ENCODE results near the gene SNTA1. TPM values are rescaled to one million over a fixed set of nuclear protein-coding genes. Genes with fewer than 3 reads are reported as not detected.
A peak's percentile ranks its signal among the peaks of the same experiment; 100 is the strongest.

The SNTA1 gene
- total and polyA plus RNA-seq, 2 donors (not counting 1 experiment from before 2014, with no cell fraction given): 17.2 to 46.6 TPM

DNA sequence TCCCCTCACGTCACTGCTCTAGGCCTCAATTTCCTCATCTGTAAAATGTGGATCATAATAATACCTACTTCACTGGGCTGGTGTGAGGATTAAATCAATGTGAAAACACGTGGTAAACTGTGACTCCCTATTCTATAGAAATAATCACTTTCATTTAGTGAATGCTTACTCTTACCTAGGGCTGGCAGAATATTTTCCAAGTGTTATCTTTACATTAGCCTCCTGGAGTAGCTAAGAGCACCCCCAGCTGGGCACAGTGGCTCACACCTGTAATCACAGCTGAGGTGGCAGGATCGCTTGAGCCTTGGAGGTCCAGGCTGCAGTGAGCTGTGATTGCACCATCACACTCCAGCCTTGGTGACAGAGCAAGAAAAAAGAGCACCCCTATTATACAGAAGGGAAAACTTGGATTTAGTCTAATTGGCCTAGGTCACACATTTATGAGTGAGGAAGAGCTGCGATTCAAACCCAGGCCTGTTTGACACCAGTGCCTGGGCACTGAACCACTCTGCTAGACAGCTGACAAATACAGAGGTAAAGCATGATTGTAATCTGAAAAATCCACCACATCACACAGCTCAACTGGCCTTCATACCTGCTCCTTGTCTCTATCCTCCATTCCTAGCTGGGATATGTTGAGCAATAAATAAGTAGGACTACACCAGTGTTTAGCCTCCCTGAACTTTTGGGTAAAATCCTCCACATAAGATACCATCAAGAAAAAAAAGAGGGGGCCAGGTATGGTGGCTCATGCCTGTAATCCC lies 1.4 kb upstream of the SNTA1 start:
- H3K9ac ChIP-seq (ENCODE audit: insufficient read depth, low read length): no peak overlapping the region
- no peaks in the 10 kb centered on the region for H3K27me3 ChIP-seq (ENCODE audit: control insufficient read depth, insufficient read depth, low read length)
- H3K4me3 ChIP-seq (replicated peaks in 1 of 4; ENCODE audit: control extremely low read depth in 1 of 4, insufficient read depth in 1 of 4, low read depth in 3 of 4, low read length in 4 of 4): peak overlapping the region in 2 of 4 experiments; percentile 71 to 80
- no peaks in the 10 kb centered on the region for H3K36me3 ChIP-seq (ENCODE audit: control insufficient read depth, insufficient read depth, low read length)
- H3K9me3 ChIP-seq (ENCODE audit: control insufficient read depth, insufficient read depth, low read depth, low read length): no peaks in the 10 kb centered on the region
- no peaks in the 10 kb centered on the region for H3K79me2 ChIP-seq (ENCODE audit: control insufficient read depth, insufficient read depth, low read length)
- H2AFZ ChIP-seq (ENCODE audit: low read length): no peak overlapping the region
- no peaks in the 10 kb centered on the region for H4K20me1 ChIP-seq (ENCODE audit: control insufficient read depth, extremely low read depth, insufficient read depth, low read length)
- H3K4me2 ChIP-seq (ENCODE audit: extremely low read depth, insufficient read depth, low read length): peak overlapping the region; percentile 94
- peaks cover 4% of the 10 kb centered on the region for H3K4me1 ChIP-seq (ENCODE audit: control insufficient read depth, extremely low read depth, insufficient read depth, low read length)
- no peak overlapping the region for H3K27ac ChIP-seq (ENCODE audit: insufficient read depth, low read length)
- TF ChIP-seq, protein P1, sequence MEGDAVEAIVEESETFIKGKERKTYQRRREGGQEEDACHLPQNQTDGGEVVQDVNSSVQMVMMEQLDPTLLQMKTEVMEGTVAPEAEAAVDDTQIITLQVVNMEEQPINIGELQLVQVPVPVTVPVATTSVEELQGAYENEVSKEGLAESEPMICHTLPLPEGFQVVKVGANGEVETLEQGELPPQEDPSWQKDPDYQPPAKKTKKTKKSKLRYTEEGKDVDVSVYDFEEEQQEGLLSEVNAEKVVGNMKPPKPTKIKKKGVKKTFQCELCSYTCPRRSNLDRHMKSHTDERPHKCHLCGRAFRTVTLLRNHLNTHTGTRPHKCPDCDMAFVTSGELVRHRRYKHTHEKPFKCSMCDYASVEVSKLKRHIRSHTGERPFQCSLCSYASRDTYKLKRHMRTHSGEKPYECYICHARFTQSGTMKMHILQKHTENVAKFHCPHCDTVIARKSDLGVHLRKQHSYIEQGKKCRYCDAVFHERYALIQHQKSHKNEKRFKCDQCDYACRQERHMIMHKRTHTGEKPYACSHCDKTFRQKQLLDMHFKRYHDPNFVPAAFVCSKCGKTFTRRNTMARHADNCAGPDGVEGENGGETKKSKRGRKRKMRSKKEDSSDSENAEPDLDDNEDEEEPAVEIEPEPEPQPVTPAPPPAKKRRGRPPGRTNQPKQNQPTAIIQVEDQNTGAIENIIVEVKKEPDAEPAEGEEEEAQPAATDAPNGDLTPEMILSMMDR (conservative IDR thresholded peaks at IDR 0.05 in 1 of 2, IDR thresholded peaks at IDR 0.05 in 1 of 2; ENCODE audit: low read depth in 1 of 2, low read length in 2 of 2): peak in 1 of 2 donors; percentile 38
- TF ChIP-seq EZH2 (IDR thresholded peaks at IDR 0.05; ENCODE audit: low read length, missing control alignments): no peak
- peak in 1 of 2 donors; percentile 29 for DNase-seq (ENCODE audit: low read depth in 2 of 2)

DNA sequence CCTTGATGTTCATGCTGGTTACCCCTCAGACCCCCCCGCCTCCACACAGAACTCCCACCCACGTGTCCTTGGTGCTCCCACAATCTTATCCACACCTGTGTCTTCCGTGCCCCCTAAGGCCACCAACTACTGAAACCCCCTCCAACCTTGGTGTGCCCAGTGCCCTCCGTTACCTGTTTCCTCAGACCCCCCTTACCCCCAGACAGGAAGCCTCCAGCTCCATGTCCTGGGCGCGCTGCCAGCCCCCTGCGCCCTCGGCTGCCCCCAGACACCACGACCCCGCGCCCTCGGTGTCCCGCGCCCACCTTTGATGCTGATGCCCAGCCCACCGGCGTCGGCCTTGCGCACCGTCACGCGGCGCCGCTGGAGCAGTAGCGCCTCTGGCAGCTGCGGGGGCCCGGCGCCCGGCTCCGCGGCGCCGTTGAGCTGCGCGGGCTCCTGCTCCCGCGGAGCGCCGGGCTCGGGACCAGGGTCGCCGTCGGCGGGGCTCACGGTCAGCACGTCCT lies 504 bp downstream of the SNTA1 start:
- peak overlapping the region; percentile 88 for H3K4me2 ChIP-seq (ENCODE audit: extremely low read depth, insufficient read depth, low read length)
- no peaks in the 10 kb centered on the region for H3K36me3 ChIP-seq (ENCODE audit: control insufficient read depth, insufficient read depth, low read length)
- no peak overlapping the region for H2AFZ ChIP-seq (ENCODE audit: low read length)
- no peaks in the 10 kb centered on the region for H4K20me1 ChIP-seq (ENCODE audit: control insufficient read depth, extremely low read depth, insufficient read depth, low read length)
- no peak for DNase-seq (ENCODE audit: low read depth in 2 of 2)
- H3K27me3 ChIP-seq (ENCODE audit: control insufficient read depth, insufficient read depth, low read length): no peaks in the 10 kb centered on the region
- TF ChIP-seq EZH2 (IDR thresholded peaks at IDR 0.05; ENCODE audit: low read length, missing control alignments): no peak
- TF ChIP-seq, protein P1 (conservative IDR thresholded peaks at IDR 0.05 in 1 of 2, IDR thresholded peaks at IDR 0.05 in 1 of 2; ENCODE audit: low read depth in 1 of 2, low read length in 2 of 2): no peak
- peak overlapping the region; percentile 75 for H3K9ac ChIP-seq (ENCODE audit: insufficient read depth, low read length)
- peak overlapping the region; percentile 23 for H3K27ac ChIP-seq (ENCODE audit: insufficient read depth, low read length)
- H3K9me3 ChIP-seq (ENCODE audit: control insufficient read depth, insufficient read depth, low read depth, low read length): no peaks in the 10 kb centered on the region
- peaks cover 4% of the 10 kb centered on the region for H3K4me1 ChIP-seq (ENCODE audit: control insufficient read depth, extremely low read depth, insufficient read depth, low read length)
- H3K4me3 ChIP-seq (replicated peaks in 1 of 4; ENCODE audit: control extremely low read depth in 1 of 4, insufficient read depth in 1 of 4, low read depth in 3 of 4, low read length in 4 of 4): peak overlapping the region; percentile 58 to 71 (median 63)
- no peaks in the 10 kb centered on the region for H3K79me2 ChIP-seq (ENCODE audit: control insufficient read depth, insufficient read depth, low read length)

DNA sequence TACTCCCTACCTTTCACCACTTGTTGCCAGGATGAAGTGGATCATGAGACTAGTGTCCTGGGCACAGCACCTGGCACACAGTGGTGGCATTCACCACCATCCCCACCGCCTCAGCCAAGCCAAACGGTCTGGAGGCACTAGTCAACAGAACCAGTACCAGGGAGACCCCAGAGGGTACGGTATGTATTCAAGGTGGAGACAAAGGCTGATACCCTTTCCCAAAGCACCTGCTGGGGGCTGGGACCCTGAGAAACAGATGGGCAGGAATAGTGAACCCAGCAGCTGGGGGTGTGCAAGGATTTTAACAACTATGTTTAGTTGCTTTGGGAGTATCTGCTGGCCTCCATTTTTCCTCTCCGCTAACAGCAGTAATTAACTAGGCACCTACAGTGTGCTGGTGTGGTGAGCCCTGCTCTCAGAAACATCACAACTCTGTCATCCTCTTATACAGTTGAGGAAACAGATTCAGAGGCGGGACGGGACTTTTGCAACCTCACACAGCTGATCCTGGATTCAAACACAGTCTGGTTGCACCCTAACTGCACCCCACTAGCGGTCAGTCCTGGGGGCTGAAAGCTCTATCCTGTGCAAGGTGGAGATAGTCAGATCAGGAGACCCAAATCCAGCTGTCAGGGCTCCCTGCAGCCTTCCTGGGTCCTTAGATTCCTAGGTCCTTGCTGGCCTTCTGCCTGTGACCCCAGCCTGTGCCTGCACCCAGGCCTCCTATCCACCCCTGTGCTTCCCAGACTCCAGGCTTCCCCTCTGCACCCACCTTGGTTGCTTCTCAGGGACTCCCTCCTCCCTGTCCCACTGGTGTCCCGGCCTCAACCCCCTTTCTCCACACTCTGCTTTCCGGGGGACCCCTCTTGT lies 1.2 kb downstream of the SNTA1 start:
- Histone ChIP-seq H2AFZ (ENCODE audit: low read length) (no peak overlapping the region), H3K9me3 (ENCODE audit: control insufficient read depth, insufficient read depth, low read depth, low read length) (no peaks in the 10 kb centered on the region), H3K36me3 (ENCODE audit: control insufficient read depth, insufficient read depth, low read length) (no peaks in the 10 kb centered on the region), H3K4me1 (ENCODE audit: control insufficient read depth, extremely low read depth, insufficient read depth, low read length) (peaks cover 8% of the 10 kb centered on the region), H3K79me2 (ENCODE audit: control insufficient read depth, insufficient read depth, low read length) (no peaks in the 10 kb centered on the region), H3K9ac (ENCODE audit: insufficient read depth, low read length) (no peak overlapping the region), H3K27ac (ENCODE audit: insufficient read depth, low read length) (no peak overlapping the region), H4K20me1 (ENCODE audit: control insufficient read depth, extremely low read depth, insufficient read depth, low read length) (no peaks in the 10 kb centered on the region), H3K4me2 (ENCODE audit: extremely low read depth, insufficient read depth, low read length) (peak overlapping the region; percentile 88), H3K4me3 (replicated peaks in 1 of 4; ENCODE audit: control extremely low read depth in 1 of 4, insufficient read depth in 1 of 4, low read depth in 3 of 4, low read length in 4 of 4) (peak overlapping the region; percentile 58 to 71 (median 63)), H3K27me3 (ENCODE audit: control insufficient read depth, insufficient read depth, low read length) (no peaks in the 10 kb centered on the region)
- DNase-seq (ENCODE audit: low read depth in 2 of 2): no peak
- no peak for TF ChIP-seq EZH2 (IDR thresholded peaks at IDR 0.05; ENCODE audit: low read length, missing control alignments)
- TF ChIP-seq, protein P1 (conservative IDR thresholded peaks at IDR 0.05 in 1 of 2, IDR thresholded peaks at IDR 0.05 in 1 of 2; ENCODE audit: low read depth in 1 of 2, low read length in 2 of 2): no peak
